Stimulated activated CD4-positive, alpha-beta T cell treated with anti-CD3 and anti-CD28 coated beads, Interleukin-2, amount 100 ng/mL, for 48 hours (primary cell): ENCODE results near the gene INPP5J.

Experiments
- DNase-seq, 2 donors: peaks; one replicate each; pipeline ENCODE4 v3.0.0-alpha.2; 2020

The INPP5J gene

DNA sequence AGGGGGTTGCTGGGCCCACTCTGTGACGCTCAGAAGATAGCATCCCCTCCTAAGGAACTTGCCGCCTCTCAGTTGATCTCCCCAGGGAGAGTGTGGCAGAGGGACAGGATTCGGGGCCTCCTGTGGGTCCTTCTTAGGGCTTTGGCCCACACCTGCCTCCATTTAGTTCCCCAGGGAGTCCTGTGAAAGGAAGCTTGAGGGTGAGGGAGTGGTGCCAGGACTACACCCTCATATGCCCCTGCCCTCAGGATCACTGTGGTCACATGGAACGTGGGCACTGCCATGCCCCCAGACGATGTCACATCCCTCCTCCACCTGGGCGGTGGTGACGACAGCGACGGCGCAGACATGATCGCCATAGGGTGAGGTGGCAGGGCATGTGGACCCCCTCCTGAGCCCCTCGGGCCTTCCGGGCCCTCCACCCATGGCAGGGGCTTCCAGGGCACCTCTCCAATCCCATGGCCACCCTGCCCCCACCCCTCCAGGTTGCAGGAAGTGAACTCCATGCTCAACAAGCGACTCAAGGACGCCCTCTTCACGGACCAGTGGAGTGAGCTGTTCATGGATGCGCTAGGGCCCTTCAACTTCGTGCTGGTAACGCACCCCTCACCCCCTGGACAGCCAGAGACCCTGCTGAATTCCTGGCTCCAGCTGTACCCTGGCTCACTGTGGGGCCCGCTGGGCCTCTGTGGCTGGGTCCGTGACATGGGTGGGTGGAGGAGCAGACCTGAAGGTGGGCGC, 3.5 kb downstream of the INPP5J start:
- no peak for DNase-seq

DNA sequence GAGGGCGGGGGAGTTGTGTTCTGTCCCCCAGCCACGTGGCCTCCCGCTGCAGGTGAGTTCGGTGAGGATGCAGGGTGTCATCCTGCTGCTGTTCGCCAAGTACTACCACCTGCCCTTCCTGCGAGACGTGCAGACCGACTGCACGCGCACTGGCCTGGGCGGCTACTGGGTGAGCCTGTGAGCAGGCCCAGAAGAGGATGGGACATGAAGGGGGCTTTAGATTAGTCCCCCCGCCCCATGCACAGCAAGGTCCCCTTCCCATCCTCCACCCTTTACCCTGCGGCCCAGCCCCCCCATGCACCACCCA, 4.1 kb downstream of the INPP5J start:
- DNase-seq = no peak

DNA sequence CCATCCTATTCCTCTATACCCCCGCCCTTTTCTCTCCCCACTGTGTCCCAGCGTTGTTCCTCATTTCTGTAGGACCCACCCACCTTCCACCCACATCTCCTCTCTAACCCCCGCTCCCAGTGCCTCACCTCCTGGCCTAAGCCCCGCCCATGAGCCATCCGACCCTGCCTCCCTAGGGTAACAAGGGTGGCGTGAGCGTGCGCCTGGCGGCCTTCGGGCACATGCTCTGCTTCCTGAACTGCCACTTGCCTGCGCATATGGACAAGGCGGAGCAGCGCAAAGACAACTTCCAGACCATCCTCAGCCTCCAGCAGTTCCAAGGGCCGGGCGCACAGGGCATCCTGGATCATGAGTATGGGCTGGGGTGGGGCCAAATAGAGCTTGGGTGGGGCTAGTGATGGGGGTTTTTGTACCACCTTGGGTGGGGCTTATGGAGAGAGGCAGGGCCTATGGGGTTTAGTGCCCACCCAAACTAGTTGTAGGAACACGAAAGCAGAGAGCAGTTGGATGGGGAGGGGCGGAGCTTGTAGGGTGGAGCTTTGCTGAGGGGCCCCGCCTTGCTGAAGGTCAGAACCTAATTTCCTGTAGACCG, 4.5 kb downstream of the INPP5J start:
- DNase-seq = no peak

DNA sequence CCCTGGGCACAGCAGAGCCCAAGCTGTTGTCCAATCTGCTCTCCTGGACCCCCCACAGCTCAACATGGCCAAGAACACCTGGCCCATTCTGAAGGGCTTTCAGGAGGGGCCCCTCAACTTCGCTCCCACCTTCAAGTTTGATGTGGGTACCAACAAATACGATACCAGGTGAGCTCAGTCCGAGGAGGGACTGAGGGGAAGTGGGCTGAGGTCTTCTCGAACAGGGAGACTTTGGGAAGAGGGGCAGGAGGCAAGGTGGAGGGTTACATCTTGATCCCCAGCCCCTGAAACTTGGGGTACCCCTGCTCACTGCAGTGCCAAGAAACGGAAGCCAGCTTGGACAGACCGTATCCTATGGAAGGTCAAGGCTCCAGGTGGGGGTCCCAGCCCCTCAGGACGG, 5.4 kb downstream of the INPP5J start:
- DNase-seq = no peak

DNA sequence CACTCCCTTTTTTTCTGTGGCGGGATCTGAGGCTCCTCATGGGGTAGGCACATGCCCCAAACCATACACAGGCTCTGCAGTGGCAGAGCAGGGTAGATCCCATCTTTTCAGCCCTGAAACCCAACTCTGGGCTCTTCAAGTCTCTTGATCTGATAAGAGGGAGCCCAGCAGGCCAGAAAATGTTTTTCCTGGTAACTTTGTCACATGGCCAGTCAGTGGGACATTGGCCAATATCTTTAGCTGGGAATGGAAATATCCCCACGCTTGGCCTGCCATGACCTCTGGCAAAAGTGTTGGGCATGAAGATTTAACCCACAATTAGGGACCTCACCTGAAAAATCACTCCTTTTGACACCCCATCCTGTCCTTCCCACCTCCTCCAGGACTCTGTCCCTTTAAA, 8.1 kb downstream of the INPP5J start:
- no peak for DNase-seq

DNA sequence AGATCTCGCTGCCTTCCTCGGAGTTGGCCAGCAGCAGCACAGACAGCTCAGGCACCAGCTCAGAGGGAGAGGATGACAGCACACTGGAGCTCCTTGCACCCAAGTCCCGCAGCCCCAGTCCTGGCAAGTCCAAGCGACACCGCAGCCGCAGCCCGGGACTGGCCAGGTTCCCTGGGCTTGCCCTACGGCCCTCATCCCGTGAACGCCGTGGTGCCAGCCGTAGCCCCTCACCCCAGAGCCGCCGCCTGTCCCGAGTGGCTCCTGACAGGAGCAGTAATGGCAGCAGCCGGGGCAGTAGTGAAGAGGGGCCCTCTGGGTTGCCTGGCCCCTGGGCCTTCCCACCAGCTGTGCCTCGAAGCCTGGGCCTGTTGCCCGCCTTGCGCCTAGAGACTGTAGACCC, 11.1 kb downstream of the INPP5J start:
- DNase-seq = no peak

DNA sequence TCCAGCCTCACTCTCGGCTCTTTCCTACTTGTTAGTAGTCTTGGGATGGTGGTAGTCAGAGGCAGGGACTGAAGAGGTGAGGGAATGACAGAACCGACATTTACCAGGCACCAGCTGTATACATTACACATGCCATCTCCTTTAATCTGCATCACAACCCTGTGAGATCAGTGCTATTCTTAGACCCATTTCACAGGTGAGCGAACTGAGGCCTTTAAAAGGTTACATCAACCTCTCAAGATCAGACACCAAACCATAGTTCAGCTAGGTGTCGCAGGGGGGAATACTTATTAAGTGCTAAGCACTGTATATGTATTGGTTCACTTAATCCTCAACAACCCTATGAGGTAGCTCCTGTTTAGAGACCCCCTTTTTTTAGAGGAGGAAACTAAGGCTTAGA, 11.9 kb downstream of the INPP5J start:
- DNase-seq = no peak

DNA sequence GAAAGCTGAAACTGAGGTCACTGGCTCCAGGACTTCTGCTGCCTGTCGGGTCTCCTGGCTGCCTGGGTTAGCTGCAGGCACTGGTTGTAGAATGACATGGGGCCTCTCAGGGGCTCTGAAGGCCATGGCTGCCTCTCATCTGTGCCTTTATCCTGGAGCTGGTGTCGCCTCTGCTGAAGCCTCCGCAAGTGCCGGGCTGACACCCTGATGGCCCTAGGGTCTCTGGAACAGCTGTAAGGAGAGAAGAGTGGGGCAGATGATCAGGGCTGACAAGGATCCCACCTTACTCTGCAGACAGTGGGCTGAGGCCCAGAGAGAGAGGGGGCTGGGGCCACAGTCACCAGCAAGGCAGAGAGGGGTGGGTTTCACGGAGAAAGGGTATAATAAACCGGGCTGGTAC, 12.9 kb downstream of the INPP5J start:
- DNase-seq = no peak

DNA sequence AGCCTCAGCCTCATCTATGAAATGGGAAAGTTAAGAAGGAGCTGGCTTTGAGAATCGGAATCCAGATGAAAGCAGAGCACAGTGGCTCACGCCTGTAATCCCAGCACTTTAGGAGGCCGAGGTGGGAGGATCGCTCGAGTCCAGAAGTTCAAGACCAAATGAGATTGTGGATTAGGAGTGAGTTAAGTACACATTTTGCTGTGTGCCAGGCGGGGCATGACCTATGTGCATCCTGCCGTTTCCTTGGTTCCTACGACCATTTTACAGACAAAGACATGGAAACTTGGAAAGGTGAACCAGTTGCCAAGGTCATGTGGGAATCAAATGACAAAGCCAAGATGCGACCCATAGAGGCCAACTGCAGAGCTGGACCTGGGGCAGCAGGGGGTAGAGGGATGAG, 13.4 kb downstream of the INPP5J start:
- DNase-seq = no peak

DNA sequence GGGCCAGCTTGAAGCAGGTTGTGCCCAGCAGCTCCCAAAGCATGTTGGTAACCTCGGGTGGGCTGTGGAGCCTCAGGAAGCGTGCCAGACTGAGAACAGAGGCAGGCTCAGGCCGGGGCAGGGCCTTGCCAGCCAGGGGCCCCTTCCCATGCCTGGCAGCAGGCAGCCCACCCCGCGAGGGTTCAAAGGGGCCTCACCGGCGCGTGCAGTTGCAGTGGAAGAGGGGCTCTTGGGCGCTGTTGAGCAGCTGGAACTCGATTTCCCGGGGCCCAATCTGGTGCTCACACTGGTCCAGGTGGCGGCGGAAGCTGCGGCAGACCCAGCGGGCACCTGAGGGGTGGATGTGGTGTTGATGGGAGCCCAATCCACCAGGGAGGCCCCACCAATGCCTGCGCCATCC, 13.9 kb downstream of the INPP5J start:
- DNase-seq = no peak

DNA sequence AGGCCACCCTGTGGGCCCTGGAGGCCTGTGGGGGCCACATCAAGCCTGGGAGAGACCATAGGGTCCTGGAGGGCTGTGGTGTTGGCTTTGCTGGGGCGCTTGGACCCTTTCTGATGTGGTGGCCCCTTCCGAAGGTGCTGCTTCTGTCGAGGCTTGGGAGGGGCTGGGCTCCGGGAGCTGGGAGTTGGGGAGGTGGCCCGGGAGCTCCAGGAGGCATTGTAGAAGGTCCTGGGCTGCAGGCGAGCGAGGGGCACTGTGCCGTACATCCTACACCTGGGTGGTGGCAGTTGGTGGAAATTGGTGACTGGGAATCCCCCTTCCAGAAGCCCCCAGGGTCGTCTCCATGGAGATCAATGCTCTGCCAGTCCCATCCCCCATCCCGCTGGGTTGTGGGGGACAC, 15.0 kb downstream of the INPP5J start:
- DNase-seq = no peak

DNA sequence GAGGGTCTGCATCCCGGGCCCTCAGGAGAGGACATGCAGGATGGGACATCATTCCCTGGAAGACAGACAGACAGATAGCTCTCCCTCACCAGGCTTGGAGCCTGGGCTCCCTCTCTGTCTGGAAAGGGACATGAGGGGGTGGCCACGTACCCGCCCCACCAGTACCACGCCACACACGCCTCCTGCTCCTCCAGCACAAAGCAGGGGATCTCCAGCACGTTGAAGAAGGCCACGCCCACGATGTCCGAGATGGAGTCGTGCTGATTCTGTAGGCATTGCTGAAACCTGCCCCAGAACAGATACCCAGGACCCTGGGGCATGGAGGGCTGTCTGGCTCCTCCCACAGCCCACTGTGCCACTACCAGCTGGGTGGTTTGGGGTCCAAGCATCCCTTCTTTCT, 15.4 kb downstream of the INPP5J start:
- no peak for DNase-seq

DNA sequence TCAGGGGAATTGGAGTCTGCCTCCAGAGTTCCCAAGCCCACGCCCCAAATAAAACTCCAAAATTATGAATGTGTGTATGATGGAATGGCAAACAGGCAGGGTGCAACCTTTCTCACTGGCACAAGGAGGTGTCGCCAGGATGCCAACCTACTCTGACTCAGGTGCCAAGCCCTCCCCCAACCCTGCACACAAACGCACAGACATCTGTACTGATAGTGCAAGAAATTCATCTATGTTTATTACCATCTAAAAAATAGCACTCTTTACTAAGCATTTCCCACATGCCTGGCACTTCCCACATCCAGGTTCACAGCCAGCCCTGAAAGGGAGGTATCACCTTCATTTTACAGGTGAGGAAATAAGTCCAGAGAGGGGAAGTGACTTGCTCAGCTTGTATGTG, 16.3 kb downstream of the INPP5J start:
- DNase-seq = no peak

DNA sequence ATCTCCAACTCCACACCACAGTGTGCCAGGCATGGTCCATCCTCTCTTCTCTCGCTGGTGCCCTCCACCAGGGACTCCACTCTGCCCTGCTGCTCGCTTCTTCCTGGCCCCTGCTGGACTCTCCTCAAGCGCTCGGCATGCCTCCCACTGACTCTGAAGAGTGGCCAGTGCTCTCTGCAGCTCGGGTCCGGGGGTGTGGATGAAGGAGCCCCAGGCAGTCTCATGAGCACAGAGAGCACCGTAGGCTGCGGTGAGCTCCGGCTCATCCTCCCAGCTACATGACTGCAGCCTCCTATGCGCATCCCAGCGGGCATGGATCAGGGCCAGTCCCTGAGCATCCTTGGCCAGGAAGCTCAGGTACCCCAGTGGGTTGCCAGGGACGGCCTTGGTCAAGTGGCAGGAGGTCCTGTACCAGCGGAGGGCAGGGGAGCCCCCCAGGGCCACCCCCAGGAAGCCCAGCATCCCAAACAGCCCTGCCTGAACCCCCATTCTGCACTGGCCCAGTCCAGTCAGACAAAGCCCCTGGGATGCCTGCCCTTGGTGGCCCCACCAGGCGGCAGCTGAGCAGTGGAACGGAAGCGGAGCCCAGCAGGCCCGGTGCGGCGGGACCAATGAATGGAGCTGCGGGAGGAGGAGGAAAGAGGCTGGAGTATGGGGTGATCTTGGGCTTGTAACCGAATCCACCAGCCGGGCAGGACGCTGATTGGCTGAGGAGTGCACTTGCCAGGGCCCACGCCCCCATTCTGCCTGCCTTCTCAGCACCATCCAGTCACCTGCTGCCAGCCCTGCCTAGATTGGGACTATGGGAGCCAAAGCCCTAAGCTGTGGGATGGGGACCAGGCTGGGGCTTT, 17.3 kb downstream of the INPP5J start, which contains the start of gene PLA2G3:
PLA2G3 (minus strand) TSS at position 643 of the 851 bp plus-strand sequence; CDS start at position 489, 154 bp downstream.
- DNase-seq = no peak

DNA sequence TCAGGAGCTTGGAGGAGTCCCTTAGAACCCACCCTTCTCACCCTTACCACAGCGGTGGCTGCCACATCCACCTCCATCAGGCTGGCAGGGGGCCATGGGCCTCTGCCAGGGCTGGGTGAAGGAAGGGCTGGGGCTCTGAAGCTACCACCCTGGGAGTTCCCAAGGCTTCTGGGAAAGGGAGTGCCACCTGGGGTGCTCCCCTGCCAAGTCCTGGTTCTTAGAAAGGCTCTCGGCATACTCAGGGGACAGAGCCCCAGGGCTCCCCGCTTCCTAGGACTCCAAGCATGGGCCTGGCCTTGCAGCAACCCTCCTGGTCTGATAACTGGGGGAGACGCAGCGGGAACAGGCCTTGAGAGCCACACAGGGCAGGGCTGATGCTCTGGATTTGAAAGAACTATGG, 18.0 kb downstream of the INPP5J start:
- no peak for DNase-seq

DNA sequence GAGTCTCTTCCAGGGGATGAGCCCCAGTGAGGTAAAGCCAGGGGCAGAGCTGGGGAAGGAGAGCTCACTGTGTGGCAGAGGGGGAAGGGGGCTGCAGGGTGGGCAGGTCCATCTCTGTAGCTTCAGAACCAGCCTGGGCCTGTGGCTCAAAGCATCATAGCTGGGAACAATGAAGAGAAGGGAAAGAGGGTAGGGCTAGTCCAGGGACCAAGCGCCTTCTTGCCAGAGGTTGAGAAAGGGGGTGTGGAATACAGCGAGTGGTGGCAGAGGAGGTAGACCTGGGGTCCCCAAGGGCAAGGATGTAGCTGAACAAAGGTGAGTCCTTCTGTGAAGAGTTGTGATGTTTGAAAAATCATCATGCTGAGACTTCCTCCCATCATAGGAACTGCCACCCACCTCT, 18.8 kb downstream of the INPP5J start:
- no peak for DNase-seq

DNA sequence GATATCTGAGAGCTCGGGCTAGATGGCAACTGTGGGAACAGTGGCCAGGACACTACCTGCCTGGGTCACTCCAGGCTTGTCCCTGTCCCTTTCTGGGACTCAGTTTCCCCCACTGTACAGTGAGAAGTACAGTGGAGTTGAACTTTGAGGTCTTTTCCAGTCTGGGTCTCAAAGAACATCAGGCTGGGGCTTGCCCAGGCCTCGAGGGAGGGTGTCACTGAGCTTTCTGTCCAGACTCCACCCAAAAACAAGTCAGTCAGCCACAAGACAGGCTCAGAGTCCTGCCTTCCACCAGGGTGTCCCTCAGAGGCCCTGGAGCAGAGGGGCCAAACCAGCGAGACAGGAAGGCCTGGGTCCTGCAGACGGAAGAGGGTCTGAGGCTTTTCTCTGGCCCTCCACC, 19.5 kb downstream of the INPP5J start:
- DNase-seq = no peak

DNA sequence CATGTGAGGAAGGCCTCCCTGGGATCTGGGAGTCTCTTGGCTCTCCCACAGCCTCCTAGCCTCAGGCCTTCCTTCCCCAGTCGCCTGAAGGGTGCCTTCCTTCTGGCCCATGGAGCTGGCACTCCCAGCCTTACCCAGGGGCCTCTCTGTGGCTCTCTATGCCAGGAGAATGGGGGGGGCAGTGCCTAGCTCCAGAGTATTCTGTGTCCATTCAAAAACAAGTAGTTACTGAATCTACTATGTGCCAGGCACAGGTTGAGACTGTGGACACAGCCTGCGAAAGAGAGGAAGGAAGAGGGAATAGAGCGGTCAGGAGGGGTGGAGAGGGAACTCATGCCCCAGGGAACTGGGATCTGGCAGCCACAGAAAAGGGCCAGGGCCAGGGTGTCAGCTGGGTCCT, 20.3 kb downstream of the INPP5J start:
- no peak for DNase-seq

DNA sequence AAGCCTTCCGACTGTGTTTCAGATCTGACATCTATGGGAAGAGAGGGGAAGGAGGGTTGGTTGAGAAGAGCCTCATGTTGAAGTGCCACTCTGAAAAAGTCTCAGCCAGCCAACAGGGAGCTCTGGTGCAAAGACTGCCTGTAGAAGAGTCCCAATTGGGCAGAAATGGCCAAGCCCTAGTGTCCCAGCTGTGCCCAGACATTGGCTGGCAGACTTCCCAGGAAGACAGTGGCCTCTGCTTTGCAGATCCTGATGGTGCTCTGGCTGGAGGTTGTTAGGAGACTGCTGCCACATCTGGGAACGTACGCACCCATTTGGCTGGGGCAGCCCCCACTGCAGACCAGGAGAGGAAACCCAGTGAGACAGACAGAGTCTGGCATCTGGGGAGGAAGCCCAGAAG, 20.8 kb downstream of the INPP5J start:
- DNase-seq = no peak

DNA sequence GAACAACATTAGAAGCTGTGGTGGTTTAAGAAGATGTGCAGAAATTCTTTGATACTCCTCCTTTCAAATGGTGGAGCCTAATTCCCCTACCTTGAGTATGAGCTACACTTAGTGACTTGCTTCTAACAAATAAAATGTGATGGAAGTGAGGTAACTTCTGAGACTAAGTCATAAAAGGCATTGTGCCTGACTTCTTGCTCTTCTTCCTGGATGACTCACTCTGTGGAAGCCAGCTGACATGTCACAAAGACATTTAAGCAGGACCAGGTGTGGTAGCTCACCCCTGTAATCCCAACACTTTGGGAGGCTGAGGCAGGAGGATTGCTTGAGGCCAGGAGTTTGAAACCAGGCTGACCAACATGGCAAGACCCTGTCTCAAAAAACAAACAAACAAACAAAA, 21.5 kb downstream of the INPP5J start:
- no peak for DNase-seq

DNA sequence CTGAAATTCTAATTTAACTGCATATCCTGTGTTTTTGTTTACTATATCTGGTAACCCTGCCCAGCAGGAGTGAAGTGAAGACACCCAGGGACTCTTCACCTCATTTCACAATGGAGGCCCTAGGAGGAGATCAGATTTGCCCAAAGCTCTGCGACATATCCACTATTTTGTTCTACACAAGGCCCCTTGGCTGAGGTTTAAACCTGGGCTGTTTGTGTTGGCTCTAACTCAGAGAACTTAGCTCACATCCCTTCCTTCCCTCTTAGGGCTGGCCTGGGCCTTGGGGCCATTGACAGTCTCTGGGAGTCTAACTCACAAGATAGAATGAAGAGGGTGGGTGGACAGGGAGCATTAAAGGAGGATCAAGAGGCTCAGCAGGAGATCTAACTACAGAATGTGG, 25.7 kb downstream of the INPP5J start:
- no peak for DNase-seq

DNA sequence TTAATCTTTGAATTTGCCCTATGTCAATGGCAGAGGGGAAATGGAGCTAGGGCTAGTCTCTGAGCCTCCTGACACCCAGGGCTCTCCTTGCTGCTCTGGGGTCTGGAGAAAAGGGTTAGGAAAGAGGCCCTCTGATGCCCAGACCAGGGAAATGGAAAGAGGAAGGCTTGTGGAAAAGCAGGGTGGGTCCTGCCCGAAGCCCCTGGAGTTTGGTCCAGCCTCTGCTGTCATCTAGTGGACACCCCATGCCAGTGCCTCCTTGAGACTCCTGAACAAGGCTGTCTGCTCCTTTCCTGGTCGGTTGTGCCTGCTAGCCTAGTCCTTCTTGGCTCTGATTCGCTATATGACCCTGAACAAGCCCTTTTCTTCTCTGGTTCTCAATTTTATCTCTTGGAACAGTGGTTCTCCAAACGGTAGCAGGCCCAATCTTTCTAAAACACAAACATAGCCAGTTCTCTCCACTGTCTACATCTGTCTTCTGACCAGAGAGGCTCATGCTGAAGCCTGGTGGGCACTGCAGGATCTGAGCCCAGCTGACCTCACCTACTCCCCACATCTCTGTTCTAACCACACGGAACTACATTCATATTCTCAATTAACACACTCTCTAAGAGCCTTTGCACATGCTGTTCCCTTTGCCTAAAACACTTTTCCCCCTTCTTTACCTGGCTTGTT, 26.3 kb downstream of the INPP5J start:
- DNase-seq = peak; percentile 19 to 23

DNA sequence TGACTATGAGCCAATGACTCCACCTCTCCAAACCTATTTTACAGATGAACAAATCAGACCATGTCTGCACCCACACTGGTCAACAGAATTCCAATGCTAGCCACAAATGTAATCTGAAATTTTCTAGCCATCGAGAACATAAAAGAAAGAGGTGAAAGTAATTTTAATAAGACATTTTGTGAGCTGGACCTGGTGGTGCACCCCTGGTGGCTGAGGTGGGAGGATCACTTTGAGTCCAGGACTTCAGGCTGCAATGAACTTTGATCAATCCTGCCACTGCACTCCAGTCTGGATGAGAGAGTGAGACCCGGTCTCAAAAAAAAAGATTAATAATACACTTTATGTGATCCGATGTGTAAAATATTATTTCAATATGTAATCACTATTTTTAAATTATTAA, 27.8 kb downstream of the INPP5J start:
- DNase-seq = no peak

DNA sequence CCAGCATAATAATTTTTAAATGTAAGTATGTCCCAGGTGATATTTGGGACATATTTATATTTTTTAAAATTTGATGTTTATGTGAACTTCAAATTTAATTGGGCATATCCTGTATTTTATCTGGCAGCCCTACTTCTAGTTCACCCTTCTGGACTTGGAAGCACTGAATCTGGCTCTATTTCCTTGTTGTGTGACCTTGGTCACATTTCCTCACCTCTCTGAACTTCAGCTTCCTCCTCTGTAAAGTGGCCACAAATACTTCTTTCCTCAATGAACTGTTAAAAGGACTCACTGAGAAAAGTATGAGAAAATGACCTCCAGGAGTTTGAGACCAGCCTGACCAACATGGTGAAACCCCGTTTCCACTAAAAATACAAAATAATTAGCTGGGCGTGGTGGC, 29.1 kb downstream of the INPP5J start:
- no peak for DNase-seq
